OCI-LY1 (cell line): Measurements from ENCODE around the gene TICRR.

Experiments
- CTCF ChIP-seq: fragments of 200-600 bp; sonication (generic), shearing (Covaris generic); IDR thresholded peaks from 2 replicates; pipeline ENCODE4 v1.5.1; 2017; ENCODE audit warnings: mild to moderate bottlenecking, antibody characterized with exemption, low read length, moderate library complexity, mixed read lengths
- EZH2 ChIP-seq: fragments of 200-600 bp; sonication (generic), shearing (Covaris generic); IDR thresholded peaks from 2 replicates; pipeline ENCODE4 v1.8.0; 2017; ENCODE audit warnings: borderline replicate concordance, mixed run types, mild to moderate bottlenecking, antibody characterized with exemption, low read length, moderate library complexity, mixed read lengths

DNA sequence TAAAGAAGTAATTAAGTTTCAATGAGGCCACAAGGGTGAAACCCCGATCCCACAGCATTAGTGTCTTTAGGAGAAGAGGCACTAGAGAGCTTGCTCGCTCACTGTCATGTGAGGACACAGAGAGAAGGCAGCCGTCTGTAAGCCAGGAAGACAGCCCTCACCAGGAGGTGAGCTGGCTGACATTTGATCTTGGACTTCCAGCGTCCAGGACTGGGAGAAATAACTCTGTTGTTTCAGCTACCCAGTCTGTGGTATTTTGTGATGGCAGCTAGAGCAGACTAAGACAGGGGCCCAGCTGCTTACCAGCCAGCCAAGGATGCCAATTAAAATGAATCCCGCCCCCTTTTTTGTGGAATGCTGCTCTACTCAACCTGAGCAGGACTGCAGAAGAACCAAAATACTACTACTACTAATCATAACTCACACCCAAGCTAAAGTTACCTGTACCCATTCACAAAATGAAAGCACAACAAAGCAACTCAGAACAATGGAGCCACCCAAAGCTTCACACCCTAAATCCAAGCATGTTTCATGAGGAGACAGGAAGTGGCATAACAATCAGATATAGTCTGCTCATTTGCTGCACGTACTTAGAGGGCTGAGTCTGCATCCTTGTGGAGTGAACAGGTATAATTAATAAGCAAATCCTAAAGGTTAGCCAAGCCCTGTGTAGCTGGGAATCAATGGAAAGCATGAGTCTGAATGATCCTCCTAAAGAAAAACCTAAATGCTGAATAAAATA lies 43.3 kb upstream of the TICRR start:
- TF ChIP-seq CTCF (no peak), EZH2 (no peak)
